Measurements from ENCODE around the gene BRF1.

DNA sequence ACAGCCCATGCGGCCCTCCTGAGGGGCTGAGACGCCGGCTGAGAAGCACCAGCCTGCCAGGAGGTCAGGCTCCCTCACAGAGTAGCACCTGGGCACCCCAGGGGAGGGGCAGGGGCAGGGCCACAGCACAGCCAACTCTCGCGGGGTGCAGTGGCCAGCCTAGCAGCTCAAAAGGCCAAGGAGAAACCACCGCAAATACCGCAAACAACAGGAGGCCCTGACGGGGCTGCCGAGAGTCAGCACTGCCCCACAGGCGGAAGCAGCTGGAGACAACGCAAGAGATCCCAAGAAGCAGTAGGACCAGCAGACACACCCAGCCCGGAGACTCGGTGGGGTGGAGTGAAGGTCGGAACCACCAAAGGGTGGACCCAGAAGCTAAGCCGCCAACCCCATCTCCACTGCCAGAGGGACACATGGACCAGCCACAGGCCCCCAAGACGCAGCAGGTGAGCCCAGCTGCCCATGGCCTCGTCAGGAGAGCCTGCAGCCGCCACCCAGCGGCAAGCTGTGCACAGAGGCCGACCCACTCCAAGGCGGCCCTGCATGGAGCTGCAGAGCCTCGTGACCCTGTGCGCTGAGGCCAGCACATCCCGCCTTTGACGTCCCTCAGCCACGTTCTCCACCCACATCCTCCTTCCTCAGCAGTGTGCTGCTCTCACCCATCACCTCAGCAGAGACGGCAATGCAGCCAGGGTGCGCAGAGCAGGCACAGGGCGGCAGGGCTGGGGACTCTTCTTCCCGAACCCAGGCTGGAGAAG lies 84.1 kb downstream of the BRF1 start:
- TF ChIP-seq, protein P1, sequence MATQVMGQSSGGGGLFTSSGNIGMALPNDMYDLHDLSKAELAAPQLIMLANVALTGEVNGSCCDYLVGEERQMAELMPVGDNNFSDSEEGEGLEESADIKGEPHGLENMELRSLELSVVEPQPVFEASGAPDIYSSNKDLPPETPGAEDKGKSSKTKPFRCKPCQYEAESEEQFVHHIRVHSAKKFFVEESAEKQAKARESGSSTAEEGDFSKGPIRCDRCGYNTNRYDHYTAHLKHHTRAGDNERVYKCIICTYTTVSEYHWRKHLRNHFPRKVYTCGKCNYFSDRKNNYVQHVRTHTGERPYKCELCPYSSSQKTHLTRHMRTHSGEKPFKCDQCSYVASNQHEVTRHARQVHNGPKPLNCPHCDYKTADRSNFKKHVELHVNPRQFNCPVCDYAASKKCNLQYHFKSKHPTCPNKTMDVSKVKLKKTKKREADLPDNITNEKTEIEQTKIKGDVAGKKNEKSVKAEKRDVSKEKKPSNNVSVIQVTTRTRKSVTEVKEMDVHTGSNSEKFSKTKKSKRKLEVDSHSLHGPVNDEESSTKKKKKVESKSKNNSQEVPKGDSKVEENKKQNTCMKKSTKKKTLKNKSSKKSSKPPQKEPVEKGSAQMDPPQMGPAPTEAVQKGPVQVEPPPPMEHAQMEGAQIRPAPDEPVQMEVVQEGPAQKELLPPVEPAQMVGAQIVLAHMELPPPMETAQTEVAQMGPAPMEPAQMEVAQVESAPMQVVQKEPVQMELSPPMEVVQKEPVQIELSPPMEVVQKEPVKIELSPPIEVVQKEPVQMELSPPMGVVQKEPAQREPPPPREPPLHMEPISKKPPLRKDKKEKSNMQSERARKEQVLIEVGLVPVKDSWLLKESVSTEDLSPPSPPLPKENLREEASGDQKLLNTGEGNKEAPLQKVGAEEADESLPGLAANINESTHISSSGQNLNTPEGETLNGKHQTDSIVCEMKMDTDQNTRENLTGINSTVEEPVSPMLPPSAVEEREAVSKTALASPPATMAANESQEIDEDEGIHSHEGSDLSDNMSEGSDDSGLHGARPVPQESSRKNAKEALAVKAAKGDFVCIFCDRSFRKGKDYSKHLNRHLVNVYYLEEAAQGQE (IDR thresholded peaks at IDR 0.05; ENCODE audit: low read depth, low read length): no peak
- TF ChIP-seq, protein P2, sequence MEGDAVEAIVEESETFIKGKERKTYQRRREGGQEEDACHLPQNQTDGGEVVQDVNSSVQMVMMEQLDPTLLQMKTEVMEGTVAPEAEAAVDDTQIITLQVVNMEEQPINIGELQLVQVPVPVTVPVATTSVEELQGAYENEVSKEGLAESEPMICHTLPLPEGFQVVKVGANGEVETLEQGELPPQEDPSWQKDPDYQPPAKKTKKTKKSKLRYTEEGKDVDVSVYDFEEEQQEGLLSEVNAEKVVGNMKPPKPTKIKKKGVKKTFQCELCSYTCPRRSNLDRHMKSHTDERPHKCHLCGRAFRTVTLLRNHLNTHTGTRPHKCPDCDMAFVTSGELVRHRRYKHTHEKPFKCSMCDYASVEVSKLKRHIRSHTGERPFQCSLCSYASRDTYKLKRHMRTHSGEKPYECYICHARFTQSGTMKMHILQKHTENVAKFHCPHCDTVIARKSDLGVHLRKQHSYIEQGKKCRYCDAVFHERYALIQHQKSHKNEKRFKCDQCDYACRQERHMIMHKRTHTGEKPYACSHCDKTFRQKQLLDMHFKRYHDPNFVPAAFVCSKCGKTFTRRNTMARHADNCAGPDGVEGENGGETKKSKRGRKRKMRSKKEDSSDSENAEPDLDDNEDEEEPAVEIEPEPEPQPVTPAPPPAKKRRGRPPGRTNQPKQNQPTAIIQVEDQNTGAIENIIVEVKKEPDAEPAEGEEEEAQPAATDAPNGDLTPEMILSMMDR (IDR thresholded peaks at IDR 0.05): no peak
- TF ChIP-seq RAD21 (IDR thresholded peaks at IDR 0.05; ENCODE audit: low read length) (no peak), YY1 (IDR thresholded peaks at IDR 0.05; ENCODE audit: low read depth) (no peak), JUND (IDR thresholded peaks at IDR 0.05) (no peak), MXI1 (IDR thresholded peaks at IDR 0.05; ENCODE audit: low read depth, low read length) (no peak), EZH2phosphoT487 (IDR thresholded peaks at IDR 0.05; ENCODE audit: borderline replicate concordance, low read depth) (no peak), FOXM1 (IDR thresholded peaks at IDR 0.05; ENCODE audit: low read depth) (no peak), FOXJ3 (CRISPR knock-in tag; IDR thresholded peaks at IDR 0.05) (no peak), POLR2AphosphoS5 (IDR thresholded peaks at IDR 0.05; ENCODE audit: low read depth, low read length) (no peak), NRF1 (IDR thresholded peaks at IDR 0.05; ENCODE audit: low read depth, low read length) (no peak)
- TF ChIP-seq, protein P3, sequence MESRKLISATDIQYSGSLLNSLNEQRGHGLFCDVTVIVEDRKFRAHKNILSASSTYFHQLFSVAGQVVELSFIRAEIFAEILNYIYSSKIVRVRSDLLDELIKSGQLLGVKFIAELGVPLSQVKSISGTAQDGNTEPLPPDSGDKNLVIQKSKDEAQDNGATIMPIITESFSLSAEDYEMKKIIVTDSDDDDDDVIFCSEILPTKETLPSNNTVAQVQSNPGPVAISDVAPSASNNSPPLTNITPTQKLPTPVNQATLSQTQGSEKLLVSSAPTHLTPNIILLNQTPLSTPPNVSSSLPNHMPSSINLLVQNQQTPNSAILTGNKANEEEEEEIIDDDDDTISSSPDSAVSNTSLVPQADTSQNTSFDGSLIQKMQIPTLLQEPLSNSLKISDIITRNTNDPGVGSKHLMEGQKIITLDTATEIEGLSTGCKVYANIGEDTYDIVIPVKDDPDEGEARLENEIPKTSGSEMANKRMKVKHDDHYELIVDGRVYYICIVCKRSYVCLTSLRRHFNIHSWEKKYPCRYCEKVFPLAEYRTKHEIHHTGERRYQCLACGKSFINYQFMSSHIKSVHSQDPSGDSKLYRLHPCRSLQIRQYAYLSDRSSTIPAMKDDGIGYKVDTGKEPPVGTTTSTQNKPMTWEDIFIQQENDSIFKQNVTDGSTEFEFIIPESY (IDR thresholded peaks at IDR 0.05; ENCODE audit: borderline replicate concordance, low read depth): no peak
- TF ChIP-seq, protein P4, sequence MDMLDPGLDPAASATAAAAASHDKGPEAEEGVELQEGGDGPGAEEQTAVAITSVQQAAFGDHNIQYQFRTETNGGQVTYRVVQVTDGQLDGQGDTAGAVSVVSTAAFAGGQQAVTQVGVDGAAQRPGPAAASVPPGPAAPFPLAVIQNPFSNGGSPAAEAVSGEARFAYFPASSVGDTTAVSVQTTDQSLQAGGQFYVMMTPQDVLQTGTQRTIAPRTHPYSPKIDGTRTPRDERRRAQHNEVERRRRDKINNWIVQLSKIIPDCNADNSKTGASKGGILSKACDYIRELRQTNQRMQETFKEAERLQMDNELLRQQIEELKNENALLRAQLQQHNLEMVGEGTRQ (IDR thresholded peaks at IDR 0.05; ENCODE audit: borderline replicate concordance, low read depth, low read length): no peak

Measured in SK-N-SH (cell line).